GM12878 (cell line): ENCODE results near the gene TBCD.

Source experiments
- BHLHE40 ChIP-seq, 2 experiments: fragments of 450-650 bp in 1 of 2; IDR thresholded peaks; 2 replicates each; pipeline ENCODE4 v1.6.1; 2011 to 2017; ENCODE audit warnings: low read depth in 2 of 2, borderline replicate concordance in 1 of 2, improper control_type of control experiment in 1 of 2, low read length in 1 of 2, mild to moderate bottlenecking in 1 of 2
- CHD4 ChIP-seq: fragments of 200-600 bp; sonication (generic); IDR thresholded peaks from 2 replicates; pipeline ENCODE4 v1.6.1; 2016; ENCODE audit warnings: mild to moderate bottlenecking
- CTCF ChIP-seq, 3 experiments: IDR thresholded peaks in 2 of 3; conservative IDR thresholded peaks in 1 of 3; 2 replicates each; pipeline ENCODE4 v1.5.1; 2011; ENCODE audit warnings: low read depth in 3 of 3, low read length in 3 of 3, mild to moderate bottlenecking in 3 of 3, control low read depth in 2 of 3, moderate library complexity in 2 of 3, inconsistent platforms in 1 of 3, mixed read lengths in 1 of 3; ENCODE audit not compliant: control insufficient read depth in 2 of 3, insufficient read depth in 1 of 3; ENCODE audit errors: extremely low read depth in 1 of 3
- HCFC1 ChIP-seq: fragments of 150-350 bp; IDR thresholded peaks from 2 replicates; pipeline ENCODE4 v1.6.1; 2014; ENCODE audit warnings: low read length
- MAX ChIP-seq: IDR thresholded peaks from 2 replicates; pipeline ENCODE4 v1.6.1; 2012; ENCODE audit warnings: low read depth, low read length, improper control_type of control experiment
- PAX8 ChIP-seq: fragments of 450-650 bp; IDR thresholded peaks from 2 replicates; pipeline ENCODE4 v1.6.1; 2017; ENCODE audit warnings: mild to moderate bottlenecking, moderate library complexity
- POLR2A ChIP-seq: IDR thresholded peaks from 2 replicates; pipeline ENCODE4 v1.6.1; 2011; ENCODE audit warnings: low read depth, mild to moderate bottlenecking, low read length
- STAT1 ChIP-seq: fragments of 450-650 bp; conservative IDR thresholded peaks from 2 replicates; pipeline ENCODE4 v1.6.1; 2014; ENCODE audit warnings: antibody characterized with exemption, mild to moderate bottlenecking

GRCh38 chr17:82932518-82933310 is 180.8 kb downstream of the TBCD start:
- TF ChIP-seq MAX (no peak), STAT1 (no peak), POLR2A (no peak), CTCF (IDR thresholded peaks at IDR 0.05 in 2 of 3, conservative IDR thresholded peaks at IDR 0.05 in 1 of 3; ENCODE audit: control insufficient read depth in 2 of 3, extremely low read depth in 1 of 3, insufficient read depth in 1 of 3, low read depth in 3 of 3, low read length in 3 of 3) (no peak), HCFC1 (no peak), BHLHE40 (IDR thresholded peaks at IDR 0.05; ENCODE audit: borderline replicate concordance in 1 of 2, low read depth in 2 of 2, low read length in 1 of 2) (no peak), CHD4 (no peak), PAX8 (no peak)
